Erythroblast (primary cell): ENCODE data around the gene SAMSN1.

Source experiments
- GATA1 ChIP-seq: IDR thresholded peaks from 2 replicates; pipeline ENCODE4 v1.6.1; 2011; ENCODE audit warnings: low read depth, mild to moderate bottlenecking, control low read depth, low read length, moderate library complexity
- POLR2A ChIP-seq: IDR thresholded peaks from 2 replicates; pipeline ENCODE4 v1.6.1; 2011; ENCODE audit warnings: mild to moderate bottlenecking, low read length

DNA sequence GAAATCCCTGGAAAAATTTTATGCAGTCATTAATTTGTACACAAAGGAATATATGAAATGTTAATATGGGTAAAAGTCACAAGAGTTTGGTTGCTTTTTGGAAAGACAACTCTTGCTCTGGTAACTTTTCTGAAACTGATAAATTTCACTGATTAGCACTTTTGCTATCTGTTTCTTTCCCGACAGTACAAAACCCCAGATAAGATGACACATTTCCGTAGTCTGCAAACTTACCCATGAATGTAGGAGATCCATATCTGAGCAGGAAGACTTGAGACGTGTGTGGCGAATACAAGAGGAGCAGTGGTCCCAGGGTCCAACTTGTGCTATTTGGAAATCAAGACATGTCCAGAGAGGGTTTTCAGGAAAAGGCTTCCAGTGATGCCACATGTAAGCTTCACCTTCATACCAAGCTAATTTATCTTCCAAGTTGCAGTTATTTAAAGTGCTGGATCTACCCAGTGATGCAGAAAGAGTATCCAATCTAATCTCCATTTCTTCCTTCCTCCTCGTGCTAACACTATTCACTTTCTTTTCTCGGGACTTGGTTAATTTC is 35.9 kb upstream of the SAMSN1 start:
- TF ChIP-seq POLR2A (peak; percentile 36), GATA1 (no peak)
